ENCODE measurements around the gene TAF4B.

GRCh38 chr18:26376105-26376504 is 149.9 kb downstream of the TAF4B start:
- TF ChIP-seq YY1 (IDR thresholded peaks at IDR 0.05) (no peak), JUND (IDR thresholded peaks at IDR 0.05) (no peak)
- TF ChIP-seq, protein P1, sequence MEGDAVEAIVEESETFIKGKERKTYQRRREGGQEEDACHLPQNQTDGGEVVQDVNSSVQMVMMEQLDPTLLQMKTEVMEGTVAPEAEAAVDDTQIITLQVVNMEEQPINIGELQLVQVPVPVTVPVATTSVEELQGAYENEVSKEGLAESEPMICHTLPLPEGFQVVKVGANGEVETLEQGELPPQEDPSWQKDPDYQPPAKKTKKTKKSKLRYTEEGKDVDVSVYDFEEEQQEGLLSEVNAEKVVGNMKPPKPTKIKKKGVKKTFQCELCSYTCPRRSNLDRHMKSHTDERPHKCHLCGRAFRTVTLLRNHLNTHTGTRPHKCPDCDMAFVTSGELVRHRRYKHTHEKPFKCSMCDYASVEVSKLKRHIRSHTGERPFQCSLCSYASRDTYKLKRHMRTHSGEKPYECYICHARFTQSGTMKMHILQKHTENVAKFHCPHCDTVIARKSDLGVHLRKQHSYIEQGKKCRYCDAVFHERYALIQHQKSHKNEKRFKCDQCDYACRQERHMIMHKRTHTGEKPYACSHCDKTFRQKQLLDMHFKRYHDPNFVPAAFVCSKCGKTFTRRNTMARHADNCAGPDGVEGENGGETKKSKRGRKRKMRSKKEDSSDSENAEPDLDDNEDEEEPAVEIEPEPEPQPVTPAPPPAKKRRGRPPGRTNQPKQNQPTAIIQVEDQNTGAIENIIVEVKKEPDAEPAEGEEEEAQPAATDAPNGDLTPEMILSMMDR (IDR thresholded peaks at IDR 0.05; ENCODE audit: low read depth, low read length, missing input control) = no peak
